GM18907 (cell line): Measurements from ENCODE around the gene EDNRB.
A peak's percentile ranks its signal among the peaks of the same experiment; 100 is the strongest.
"Not testable (repeated sequence)": the region's sequence is repeated elsewhere in the genome, so short reads cannot be mapped to it uniquely, and the experiment has no call there.

Source experiments
- ATAC-seq: cut with Tn5 transposase; IDR thresholded peaks from one replicate; pipeline ENCODE4 v1.9.1; 2021; ENCODE audit warnings: mild to moderate bottlenecking, moderate library complexity; ENCODE audit not compliant: unreplicated experiment

EDNRB gene

DNA sequence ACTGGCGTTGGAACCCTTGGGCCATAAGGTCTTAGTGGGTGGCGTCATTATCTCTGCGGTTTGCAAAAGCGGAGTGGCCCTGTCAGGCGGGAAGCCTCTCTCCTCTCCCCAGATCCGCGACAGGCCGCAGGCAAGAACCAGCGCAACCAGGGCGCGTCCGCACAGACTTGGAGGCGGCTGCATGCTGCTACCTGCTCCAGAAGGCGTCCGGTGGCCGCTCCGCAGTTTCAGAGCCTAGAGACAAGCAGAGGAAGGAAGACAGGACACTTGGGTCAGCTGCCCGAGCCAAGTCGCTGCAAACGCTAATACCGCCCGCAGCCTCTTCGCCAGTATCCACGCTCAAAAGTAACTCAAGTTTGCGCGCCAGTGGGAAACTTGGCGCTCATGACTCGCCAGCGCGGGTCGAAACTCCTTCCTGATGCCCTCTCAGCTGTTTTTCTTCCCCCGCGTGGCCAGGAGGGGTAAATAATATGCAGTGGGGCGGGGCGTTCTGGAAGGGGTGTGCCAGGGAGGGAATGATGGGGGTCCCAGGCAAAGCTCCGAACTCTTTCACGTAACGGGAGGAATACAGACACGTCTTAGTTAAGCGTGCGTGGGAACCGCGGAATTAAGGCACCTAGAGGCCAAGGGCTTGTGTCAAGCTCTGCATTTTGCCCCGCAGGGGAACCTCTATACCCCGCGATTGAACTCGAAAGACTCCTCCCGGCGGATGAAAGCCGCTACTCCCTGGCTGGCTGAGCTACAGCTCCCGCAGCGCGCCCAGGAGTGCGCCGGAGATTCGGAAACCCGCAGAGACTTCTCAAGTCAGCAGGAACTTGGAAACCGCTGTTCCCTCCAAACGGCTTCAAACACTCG lies at the start of gene EDNRB:
Gene EDNRB, minus strand, starts transcription at position 441 of the 855 bp plus-strand sequence. Its CDS starts 258 bp downstream, at position 183.
- peak; percentile 50 for ATAC-seq

DNA sequence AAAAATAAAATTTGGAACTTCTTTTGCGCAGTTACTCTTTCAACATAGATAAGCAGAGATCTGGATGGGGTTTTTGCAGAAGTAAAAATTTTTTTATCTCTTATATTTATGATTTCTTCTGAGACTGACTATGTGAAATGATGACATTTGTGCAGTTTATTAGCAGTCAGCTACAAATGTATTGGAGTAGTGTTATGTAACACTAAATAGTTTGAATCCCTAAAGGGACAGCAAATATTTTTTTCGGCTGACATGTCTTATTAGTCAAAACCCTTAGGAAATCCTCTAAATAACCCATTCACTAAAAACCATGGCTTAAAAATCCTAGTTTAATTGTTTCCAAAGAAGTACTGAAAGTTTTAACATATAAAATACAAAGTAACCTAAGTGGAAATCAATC lies 48.0 kb upstream of the EDNRB start:
- no peak for ATAC-seq

DNA sequence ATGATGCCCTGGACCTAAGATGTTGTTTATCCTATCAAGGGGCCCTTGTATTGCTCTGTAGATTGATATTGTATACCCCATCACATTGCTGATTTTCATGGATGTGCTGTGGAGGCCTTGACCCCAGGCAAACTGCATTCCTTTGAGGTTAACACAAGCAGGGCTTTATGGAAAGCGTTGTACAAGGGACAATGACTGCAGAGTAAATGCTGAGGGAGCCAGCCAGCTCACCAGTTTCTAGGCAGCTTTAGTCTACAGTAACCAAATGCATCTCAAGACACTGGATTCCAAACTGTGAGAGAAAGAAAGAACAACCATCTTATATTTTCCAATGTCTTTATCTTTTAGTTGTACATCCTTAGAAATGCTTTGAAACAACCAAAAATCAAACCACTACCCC lies 34.1 kb upstream of the EDNRB start:
- no peak for ATAC-seq

DNA sequence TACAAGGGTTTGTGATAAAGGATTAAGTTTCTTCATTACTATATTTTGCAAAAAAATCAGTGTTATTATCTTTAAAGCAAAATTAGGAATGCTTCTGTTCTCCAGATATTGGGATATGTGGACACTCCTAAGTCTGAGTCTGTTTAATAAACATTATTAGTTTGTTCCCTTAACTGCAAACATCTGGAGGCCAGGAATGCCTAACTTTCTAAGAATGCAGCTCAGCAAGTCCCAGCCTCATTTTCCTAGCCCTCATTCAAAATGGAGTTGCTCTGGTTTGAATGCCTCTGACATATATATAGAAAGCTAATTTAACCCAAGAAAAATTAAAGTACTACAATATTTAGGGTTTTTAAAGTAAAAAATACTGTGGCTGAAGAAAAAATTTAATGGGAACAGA lies 33.6 kb upstream of the EDNRB start:
- ATAC-seq, result no peak

DNA sequence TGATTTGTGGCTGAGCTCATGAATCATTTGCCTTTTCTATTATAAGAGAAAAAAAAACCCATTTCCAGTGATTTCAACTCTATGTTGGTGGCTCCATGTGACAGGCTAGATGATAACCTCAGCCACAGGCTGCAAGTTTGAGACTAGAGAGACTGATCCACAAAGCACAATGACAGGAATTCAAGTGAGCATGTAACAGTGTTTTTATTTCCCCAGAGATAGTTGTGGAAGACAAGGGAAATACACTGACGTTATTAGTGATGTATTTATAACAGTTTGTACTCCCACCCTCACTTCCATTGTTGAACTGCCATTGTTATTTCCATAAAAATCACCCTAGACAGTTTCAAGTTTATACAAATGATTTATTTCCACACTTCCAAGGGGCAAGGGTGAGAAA lies 27.9 kb upstream of the EDNRB start:
- ATAC-seq, result no peak

DNA sequence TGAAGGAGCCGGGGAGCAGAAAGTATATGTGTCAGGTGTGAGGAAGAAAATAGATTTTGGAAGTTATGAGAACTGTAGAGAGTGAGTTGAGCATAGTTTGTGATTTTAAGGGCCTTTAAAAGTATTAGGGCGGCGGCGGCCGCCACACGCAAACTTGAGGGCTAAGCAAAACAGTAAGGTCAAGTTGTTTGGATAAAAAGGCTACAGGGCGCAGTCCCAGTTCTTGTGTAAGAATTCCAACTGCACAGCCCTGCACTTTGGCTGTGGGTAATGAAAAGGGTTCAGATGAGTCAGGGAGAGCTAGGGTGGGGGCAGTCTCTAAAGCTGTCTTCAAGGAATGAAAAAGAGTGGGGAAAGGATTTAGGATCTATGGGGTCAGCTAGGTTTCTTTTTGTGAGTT lies 16.4 kb upstream of the EDNRB start:
- ATAC-seq, result not testable (repeated sequence)

DNA sequence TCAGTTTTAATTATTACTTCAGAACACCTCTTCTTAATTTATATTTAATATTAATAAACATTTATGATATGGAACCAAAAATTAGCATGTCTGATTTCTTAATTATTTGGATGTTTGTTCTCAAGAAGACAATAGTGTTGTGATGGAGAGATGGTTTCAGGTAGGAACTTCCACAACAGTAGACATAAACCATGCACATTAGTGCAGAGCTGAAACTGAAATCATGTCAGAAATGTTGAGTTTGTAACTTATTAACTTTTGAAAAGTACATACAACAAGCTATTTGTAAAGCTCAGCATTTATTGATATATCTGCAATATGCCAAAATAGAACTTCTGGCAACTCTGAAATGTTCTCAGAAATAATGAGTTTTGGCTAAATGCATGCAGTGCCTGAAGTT lies 11.8 kb upstream of the EDNRB start:
- peak; percentile 93 for ATAC-seq

DNA sequence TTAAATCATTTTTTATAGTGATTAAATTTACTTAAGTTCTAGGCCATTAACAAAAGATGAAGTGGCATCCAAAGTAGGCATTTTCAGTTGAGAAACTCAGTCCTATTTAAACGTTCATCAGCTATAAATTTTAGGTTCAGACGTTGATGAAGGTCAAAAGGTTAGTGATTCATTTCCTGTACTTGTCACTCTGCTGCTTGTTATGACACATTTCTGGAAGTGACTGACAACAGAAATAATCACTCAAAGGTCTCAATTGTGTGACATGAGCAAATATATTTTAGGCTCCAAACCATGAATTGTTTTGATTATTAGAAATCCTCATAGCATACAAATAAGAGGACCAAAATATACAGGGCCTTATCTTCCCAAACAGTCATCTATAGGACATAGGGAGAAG lies 10.3 kb upstream of the EDNRB start:
- ATAC-seq, result peak; percentile 94

DNA sequence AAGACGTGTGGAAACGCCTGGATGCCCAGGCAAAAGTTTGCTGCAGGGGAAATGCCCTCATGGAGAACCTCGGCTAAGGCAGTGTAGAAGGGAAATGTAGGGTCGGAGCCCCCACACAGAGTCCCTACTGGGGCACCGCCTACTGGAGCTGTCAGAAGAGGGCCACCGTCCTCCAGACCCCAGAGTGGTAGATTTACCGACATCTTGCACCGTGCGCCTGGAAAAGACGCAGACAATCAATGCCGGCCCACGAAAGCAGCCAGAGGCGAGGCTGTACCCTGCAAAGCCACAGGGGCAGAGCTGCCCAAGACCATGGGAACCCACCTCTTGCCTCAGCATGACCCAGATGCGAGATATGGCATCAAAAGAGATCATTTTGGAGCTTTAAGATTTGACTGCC lies 7.0 kb upstream of the EDNRB start:
- no peak for ATAC-seq

DNA sequence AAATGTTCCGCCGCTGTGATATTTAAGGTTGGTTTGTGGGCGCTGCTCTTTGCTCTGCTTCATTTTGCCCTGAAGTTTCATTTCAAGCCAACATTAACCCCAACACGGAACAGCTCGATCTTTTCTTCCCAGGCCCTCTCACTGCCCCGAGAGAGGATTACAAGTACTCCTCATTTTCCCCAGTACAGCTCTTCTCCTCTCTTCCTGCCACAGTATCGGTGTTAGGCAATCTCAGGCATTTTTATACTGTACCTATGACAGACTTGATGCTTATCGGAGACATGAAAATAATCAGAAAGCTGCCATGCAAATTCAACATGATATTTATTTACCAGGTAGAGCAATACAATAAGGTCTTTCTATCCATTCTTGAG lies 1.3 kb upstream of the EDNRB start:
- peak; percentile 8 for ATAC-seq

DNA sequence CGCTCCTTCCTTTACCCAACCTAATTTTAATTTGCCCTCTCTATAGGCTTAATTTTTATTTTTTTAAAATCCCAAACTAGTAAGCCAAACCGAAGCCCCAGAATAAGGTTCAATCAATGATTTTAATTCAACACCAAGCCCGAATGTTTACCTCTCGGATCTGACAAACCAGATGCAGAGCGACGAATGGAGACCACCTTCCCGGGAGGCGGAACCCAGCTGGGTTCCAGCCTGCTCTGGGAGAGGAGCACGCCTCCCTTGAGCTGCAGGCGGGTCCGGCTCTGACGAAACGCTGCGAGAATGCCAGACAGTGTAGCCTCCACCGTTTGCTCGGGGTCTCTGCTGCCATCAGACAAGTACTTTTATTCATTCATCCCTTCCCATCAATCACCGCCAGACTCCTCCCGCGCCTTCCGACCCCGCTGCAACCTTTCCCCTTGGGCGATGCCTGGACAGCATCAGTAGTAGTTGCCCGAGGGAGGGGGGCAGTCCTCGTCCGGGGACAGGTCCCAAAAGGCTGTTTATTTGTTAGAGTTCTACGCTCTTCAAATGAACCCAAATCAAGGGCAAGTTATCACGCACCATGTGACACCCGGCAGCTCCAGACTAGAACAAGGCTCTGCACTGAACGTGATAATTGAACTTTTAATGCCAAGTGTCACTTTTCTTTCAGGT lies 752 bp upstream of the EDNRB start:
- ATAC-seq, result peak; percentile 43

DNA sequence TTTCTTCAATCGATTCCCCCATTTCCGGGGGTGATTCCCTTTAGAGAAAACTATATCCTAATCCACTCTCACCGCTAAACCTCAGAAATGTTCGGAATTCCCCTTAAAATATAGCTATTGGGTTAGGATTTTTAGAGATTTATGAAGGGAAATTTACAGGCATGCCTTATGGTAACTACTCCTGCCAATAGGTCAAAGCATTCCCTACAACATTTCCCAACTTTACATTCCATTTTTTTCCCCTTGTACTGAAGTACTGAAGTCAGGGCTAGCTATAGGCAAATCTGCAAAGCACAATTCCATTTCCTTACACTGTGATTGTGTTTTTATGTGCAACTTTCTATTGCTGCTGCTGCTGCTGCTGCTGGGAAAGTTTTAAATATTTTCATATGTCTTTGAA lies 2.1 kb downstream of the EDNRB start:
- ATAC-seq, result no peak

DNA sequence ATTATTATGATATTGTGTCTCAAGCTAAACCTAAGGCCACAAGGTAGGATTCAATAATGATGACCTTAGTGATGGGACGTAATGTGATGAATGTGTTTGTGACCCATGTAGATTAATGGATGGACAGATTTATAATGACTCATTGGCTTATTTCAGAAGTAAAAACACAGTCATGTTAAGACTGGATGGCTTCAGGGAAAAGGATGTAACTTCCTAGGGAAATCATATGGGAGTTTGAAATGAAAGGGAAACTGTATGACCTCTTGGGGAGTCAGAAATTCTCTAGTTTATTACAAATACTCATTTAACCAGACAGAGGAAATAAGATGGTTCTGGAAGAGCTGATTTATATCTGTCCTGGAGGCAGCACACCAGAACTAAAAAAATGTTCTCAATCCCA lies 2.9 kb downstream of the EDNRB start:
- no peak for ATAC-seq

DNA sequence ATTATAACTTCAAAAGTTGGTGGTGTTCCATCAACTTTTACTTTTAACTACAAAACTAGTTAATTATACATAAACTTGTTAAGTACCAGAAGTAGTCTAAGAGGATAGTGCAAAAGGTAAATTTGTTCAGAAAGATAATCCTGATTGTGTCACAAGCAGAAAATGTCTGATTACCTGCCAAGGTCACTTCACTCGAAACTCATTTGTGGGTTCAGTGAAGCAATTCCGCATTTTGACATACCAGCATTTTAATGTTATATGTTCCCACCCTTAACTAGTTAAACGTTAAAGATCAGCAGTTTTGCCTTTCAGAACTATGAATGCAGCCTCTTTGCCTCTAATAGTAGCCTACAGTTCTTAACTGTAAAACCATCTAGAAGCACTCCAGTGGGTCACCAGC lies 5.6 kb downstream of the EDNRB start:
- no peak for ATAC-seq

DNA sequence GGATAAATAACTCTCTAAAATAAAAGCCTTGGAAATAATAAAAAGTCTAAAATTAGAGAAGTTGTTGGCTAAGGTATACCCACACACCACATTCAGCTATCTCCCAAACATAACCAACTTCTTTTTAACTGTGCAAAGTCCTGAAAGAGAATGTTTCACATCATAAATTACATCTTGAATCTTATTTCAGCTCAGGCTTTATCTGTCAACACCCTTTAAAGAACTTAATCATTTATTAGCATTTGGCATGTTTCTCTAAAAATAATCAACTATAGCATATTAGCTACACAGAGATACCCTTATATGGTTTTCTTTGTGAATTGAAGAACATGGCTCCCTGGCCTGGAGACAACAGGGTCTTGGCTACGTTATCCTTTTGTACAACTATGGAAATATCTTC lies 6.9 kb downstream of the EDNRB start:
- no peak for ATAC-seq

DNA sequence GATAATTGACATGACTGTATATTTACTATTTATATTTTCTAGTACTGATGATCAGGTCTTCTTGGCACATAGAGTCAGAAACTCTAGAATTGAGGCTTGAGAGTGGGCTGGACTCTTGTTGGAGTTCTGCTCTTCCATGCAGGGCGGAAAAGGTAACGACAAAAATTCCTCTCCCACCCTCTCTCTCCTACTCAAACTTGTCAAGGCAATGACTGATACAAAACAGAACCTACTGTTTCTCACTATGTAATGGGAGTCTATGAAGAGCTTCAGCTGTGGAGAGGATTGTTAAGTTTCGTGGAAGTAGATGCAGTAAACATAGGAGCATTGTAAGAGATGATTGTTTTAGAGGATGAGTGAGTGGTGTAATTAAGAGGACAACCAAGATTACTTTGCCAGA lies 8.8 kb downstream of the EDNRB start:
- ATAC-seq, result no peak

DNA sequence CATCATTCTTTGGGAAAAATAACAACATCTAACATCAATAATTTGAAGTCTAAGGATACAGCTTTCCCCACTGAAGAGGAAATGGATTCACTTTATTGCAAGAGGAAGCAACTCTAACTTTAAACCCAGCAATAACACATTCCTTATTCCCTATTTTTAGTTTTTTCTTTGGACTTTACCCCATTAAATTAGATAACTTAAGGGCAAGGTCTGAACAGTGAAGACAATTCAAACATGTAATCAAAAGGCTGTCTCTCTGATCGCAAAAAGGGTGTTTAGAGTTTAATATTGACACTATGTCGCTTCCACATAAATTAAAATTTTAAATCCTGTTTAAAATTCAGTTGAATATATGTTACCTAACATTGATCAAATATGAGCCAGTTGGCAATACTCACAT lies 10.1 kb downstream of the EDNRB start:
- ATAC-seq, result no peak

DNA sequence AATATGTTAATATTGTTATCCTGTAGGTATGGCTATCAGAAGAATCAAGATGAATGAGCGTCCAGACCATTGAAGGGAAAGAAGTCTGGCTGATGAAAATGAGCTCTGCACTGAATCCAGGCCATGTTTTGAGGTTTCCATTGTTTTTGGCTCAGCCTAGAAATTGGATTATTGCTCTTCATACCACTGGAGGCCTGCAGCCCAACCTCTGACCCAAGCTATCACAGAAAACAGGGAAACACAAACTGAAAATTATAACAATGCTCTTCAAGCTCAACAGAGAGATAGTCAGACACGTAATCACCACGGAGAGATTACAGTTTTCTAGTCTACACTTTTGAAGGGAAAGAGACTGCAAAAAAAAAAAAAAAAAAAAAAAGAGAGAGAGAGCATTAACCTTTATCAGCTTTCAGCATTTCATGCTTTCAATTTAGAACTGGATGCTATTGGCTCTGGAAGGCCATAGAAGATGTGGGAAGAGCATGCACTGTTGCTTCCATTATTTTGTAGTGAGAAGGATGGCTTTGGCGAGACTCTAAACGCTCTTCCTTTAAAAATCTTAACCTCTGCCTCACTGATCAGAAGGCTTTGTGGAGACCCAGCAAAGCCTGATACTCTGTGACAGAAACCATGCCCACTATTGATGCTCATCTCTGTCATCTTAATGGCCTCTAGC lies 10.8 kb downstream of the EDNRB start:
- no peak for ATAC-seq

DNA sequence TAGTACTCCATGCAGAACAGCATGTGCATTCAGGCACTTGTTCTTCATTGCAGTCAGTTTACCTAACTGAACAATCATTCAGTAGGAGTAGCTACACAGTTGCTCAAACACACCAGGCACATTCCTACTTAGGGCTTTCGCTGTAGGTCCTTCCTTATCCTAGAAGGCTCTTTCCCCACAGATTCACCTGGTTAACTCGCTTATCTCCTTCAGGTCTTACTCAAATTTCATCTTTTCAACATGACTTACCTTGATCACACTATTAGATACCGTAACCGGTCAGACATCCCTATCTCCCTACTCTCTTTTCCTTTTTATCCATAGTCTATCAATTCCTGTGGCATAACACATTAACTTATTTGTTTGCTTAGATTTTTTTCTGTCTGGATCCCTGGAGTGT lies 14.6 kb downstream of the EDNRB start:
- no peak for ATAC-seq

DNA sequence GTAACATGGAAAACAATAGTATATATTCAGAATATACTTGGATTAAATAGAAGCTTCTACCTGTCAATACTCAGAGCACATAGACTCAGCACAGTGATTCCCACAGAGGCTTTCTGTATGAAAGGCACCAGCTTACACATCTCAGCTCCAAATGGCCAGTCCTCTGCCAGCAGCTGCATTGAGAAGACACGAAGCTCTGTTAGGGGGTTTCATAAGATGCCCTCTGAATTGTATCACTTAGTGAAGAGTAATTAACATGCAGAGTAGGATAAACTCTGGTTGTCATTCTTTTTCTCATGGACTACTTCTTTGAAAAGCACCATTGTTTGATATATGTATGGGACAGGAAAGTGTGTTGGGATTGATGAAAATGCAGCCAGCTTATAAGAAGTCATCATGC lies 15.2 kb downstream of the EDNRB start:
- ATAC-seq, result no peak

DNA sequence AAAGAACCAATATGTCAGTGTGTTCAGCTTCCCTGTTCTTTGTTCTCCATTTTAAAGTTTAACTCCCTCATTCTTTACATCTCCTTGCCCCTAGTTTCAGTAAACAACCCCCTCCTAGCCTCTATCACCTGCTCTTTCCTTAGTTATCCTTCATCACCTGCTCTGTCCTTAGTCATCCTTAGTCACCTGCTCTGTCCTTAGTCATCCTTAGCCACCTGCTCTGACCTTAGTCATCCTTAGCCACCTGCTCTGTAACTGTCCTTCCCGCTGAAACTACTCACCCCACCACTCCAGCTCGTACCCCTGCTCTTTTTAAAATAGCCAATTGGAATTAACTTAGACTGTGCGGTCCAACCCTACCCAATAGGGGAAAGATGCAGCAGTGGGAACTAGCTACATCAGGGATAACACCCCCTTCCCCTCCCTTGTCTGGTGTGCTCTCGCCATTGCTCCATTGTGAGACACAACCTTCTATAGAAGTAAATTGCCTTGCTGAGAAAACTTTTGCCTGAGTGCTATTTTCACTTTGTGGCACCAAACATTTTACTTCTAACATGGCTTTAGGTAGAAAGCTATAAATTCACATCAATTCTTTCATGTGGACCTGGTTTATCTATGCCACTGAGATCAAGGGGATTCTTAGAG lies 16.2 kb downstream of the EDNRB start:
- no peak for ATAC-seq
